GM12801 (cell line): ENCODE results near the gene BRIP1.

Experiments
- TF ChIP-seq, protein P1 (sequence below): IDR thresholded peaks from one replicate; pipeline ENCODE4 v1.5.1; 2011; ENCODE audit warnings: control low read depth; ENCODE audit not compliant: insufficient read length; ENCODE audit errors: extremely low read depth

Gene BRIP1

GRCh38 chr17:61710546-61710945 lies 152.8 kb downstream of the BRIP1 start:
- TF ChIP-seq, protein P1, sequence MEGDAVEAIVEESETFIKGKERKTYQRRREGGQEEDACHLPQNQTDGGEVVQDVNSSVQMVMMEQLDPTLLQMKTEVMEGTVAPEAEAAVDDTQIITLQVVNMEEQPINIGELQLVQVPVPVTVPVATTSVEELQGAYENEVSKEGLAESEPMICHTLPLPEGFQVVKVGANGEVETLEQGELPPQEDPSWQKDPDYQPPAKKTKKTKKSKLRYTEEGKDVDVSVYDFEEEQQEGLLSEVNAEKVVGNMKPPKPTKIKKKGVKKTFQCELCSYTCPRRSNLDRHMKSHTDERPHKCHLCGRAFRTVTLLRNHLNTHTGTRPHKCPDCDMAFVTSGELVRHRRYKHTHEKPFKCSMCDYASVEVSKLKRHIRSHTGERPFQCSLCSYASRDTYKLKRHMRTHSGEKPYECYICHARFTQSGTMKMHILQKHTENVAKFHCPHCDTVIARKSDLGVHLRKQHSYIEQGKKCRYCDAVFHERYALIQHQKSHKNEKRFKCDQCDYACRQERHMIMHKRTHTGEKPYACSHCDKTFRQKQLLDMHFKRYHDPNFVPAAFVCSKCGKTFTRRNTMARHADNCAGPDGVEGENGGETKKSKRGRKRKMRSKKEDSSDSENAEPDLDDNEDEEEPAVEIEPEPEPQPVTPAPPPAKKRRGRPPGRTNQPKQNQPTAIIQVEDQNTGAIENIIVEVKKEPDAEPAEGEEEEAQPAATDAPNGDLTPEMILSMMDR = no peak

GRCh38 chr17:61709567-61709966 lies 153.8 kb downstream of the BRIP1 start:
- TF ChIP-seq, protein P1 = no peak

DNA sequence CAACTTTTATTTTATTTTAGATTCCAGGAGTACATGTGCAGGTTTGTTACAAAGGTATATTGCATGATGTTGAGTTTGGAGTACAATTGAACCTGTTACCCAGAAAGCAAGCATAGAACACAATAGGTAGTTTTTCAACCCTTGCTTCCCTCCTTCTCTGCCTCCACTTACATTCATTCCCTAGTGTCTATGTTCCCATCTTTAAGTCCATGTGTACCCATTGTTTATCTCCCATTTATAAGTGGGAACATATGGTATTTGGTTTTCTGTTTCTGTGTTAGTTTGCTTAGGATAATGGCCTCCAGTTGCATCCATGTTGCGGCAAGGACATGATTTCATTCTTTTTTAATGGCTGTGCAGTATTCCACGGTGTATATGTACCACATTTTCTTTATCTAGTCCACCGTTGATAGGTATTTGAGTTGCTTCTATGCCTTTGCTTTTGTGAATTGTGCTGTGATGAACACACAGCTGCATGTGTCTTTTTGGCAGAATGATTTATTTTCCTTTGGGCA lies 158.3 kb downstream of the BRIP1 start:
- TF ChIP-seq, protein P1 = no peak

GRCh38 chr17:61702450-61702849 lies 160.9 kb downstream of the BRIP1 start:
- TF ChIP-seq, protein P1 = no peak

GRCh38 chr17:61701978-61702377 lies 161.3 kb downstream of the BRIP1 start:
- TF ChIP-seq, protein P1 = no peak

- TF ChIP-seq, protein P1 = no peak
These were observed 162.0 kb downstream of the BRIP1 start for GRCh38 chr17:61701334-61701733.

- TF ChIP-seq, protein P1 = no peak
These were observed 163.1 kb downstream of the BRIP1 start for GRCh38 chr17:61700252-61700651.

- TF ChIP-seq, protein P1 = no peak
These were observed 163.6 kb downstream of the BRIP1 start for GRCh38 chr17:61699694-61700093.
